K562 (cell line): Measurements from ENCODE around the gene GPRIN2. TPM values are rescaled to one million over a fixed set of nuclear protein-coding genes. Genes with fewer than 3 reads are reported as not detected.
"Not testable (repeated sequence)": the region's sequence is repeated elsewhere in the genome, so short reads cannot be mapped to it uniquely, and the experiment has no call there.

Source experiments
- BHLHE40 ChIP-seq: IDR thresholded peaks from 2 replicates; pipeline ENCODE4 v1.6.1; 2011; ENCODE audit warnings: low read length, improper control_type of control experiment
- CREM ChIP-seq: IDR thresholded peaks from 2 replicates; pipeline ENCODE4 v1.6.1; 2014; ENCODE audit warnings: antibody characterized with exemption, low read depth
- DEAF1 ChIP-seq: fragments of 450-650 bp; formaldehyde crosslinking; IDR thresholded peaks from 2 replicates; pipeline ENCODE4 v1.4.0; 2020; ENCODE audit warnings: mild to moderate bottlenecking, moderate library complexity
- RAD21 ChIP-seq, 2 experiments: fragments of 250-450 bp in 1 of 2; fragments of 450-650 bp in 1 of 2; sonication (Bioruptor Pico) in 1 of 2; formaldehyde crosslinking in 1 of 2; IDR thresholded peaks in 1 of 2; conservative IDR thresholded peaks in 1 of 2; 2 replicates each; pipeline versions ENCODE4 v1.4.0 to v1.8.0; 2020 to 2022; ENCODE audit warnings: mild to moderate bottlenecking in 2 of 2, moderate library complexity in 1 of 2
- REST ChIP-seq, 2 experiments: fragments of 450-650 bp; formaldehyde crosslinking in 1 of 2; IDR thresholded peaks; 2 replicates each; pipeline versions ENCODE4 v1.4.0 to v1.6.1; 2014 to 2020; ENCODE audit warnings: mild to moderate bottlenecking in 2 of 2, borderline replicate concordance in 1 of 2, low read depth in 1 of 2
- polyA plus RNA-seq, 8 experiments: library from polyadenylated mRNA; depleted of rRNA in 4 of 8; stranded (reverse) in 5 of 8; unstranded in 3 of 8; fragments of >200 nt; fragmentation: Nextera tagmentation in 2 of 8; fragmentation: Illumina TruSeq in 1 of 8; extraction: Ambion mirVana in 2 of 8; extraction: Trizol in 1 of 8; gene quantifications; 2 replicates each; pipeline versions ENCODE4 v1.2.1 to v1.2.3, GENCODE V29; 2011 to 2014; ENCODE audit warnings: inconsistent platforms in 1 of 8, missing spikeins in 1 of 8
- total RNA-seq, 7 experiments: library from RNA; depleted of rRNA in 6 of 7; stranded (reverse); fragments of >200 nt in 6 of 7; fragmentation: Illumina TruSeq in 2 of 7; extraction: Trizol in 2 of 7; gene quantifications; 2 replicates each; pipeline versions ENCODE4 v1.2.1 to v1.2.3, GENCODE V29; 2011 to 2021; ENCODE audit warnings: low replicate concordance in 1 of 7
- TF ChIP-seq, protein P1 (sequence below), 3 experiments: IDR thresholded peaks in 2 of 3; conservative IDR thresholded peaks in 1 of 3; 2 replicates each; pipeline ENCODE4 v1.5.1; 2011 to 2012; ENCODE audit warnings: low read length in 3 of 3, mild to moderate bottlenecking in 3 of 3, control low read depth in 2 of 3, improper control_type of control experiment in 1 of 3, inconsistent platforms in 1 of 3, low read depth in 1 of 3, mixed read lengths in 1 of 3, moderate library complexity in 1 of 3; ENCODE audit not compliant: insufficient read depth in 2 of 3

Gene GPRIN2
- total and polyA plus RNA-seq, 9 of the 15 experiments (the other 6 are each of a cell fraction or from before 2014, with no cell fraction given): not detected

DNA sequence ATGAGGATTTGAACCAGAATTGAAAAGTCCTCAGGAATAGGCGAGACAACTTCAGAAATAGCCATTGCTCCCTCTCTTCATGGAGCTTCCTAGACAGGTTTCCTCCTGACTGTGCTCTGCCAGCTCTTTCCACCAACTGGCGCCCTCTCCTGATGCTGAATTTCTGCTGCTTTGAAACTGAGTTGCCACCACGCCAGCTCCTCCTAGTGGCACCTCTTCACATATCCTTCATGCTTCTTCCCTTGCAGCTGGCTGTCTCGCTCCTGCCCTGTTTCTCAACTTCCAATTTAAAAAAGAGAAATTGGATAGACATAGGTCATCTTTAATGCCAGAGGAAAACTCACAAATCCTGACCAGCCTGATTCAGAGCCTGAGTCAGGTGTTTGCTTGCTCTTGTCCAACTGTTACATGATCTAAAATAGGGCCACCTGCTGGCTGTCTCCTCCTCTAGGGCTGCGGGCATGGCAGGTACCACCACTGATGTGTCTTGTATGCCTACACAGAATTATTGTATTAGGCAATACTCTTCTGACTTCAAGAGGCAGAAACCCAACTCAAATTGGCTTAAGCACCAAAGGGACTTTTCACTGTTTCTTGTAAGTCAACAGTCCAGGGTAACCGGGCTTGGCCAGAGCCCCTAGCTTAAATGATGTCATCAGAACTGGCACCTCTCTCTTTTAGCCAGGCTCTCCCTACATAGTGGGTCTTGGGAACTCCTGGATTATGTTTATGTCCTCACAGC lies 9.3 kb upstream of the GPRIN2 start (continued):
- TF ChIP-seq REST (IDR thresholded peaks at IDR 0.05; ENCODE audit: borderline replicate concordance) (peak; percentile 66; the same call in 1 of the 2 replicates), BHLHE40 (0 out of 2 replicates have a peak, but pooled peaks have one; percentile 10), DEAF1 (CRISPR knock-in tag) (peak; percentile 40; the same call in 1 of the 2 replicates), CREM (0 out of 2 replicates have a peak, but pooled peaks have one; percentile 13), RAD21 (CRISPR knock-in tag; conservative IDR thresholded peaks at IDR 0.05 in 1 of 2, IDR thresholded peaks at IDR 0.05 in 1 of 2) (peak; percentile 72 to 80)
- TF ChIP-seq REST (CRISPR knock-in tag; IDR thresholded peaks at IDR 0.05; ENCODE audit: low read depth): not testable (repeated sequence)
- TF ChIP-seq, protein P1, sequence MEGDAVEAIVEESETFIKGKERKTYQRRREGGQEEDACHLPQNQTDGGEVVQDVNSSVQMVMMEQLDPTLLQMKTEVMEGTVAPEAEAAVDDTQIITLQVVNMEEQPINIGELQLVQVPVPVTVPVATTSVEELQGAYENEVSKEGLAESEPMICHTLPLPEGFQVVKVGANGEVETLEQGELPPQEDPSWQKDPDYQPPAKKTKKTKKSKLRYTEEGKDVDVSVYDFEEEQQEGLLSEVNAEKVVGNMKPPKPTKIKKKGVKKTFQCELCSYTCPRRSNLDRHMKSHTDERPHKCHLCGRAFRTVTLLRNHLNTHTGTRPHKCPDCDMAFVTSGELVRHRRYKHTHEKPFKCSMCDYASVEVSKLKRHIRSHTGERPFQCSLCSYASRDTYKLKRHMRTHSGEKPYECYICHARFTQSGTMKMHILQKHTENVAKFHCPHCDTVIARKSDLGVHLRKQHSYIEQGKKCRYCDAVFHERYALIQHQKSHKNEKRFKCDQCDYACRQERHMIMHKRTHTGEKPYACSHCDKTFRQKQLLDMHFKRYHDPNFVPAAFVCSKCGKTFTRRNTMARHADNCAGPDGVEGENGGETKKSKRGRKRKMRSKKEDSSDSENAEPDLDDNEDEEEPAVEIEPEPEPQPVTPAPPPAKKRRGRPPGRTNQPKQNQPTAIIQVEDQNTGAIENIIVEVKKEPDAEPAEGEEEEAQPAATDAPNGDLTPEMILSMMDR (IDR thresholded peaks at IDR 0.05 in 2 of 3, conservative IDR thresholded peaks at IDR 0.05 in 1 of 3; ENCODE audit: insufficient read depth in 2 of 3, low read depth in 1 of 3, low read length in 3 of 3): peak; percentile 76 to 96 (median 91)
